Measurements from ENCODE around the gene NDUFS7. TPM values are rescaled to one million over a fixed set of nuclear protein-coding genes. Genes with fewer than 3 reads are reported as not detected.

NDUFS7 gene
- total and polyA plus RNA-seq, 10 of the 15 experiments (the other 5 are each of a cell fraction or from before 2014, with no cell fraction given) = 5.1 to 282 (median 92.9) TPM

- no peaks in the 10 kb centered on the region for H3K27me3 ChIP-seq (replicated peaks in 1 of 2; ENCODE audit: control insufficient read depth in 2 of 2, insufficient read depth in 2 of 2, low read length in 1 of 2)
- H3K4me3 ChIP-seq = no peak overlapping the region
- BruUV-seq (replicated peaks) = no TSS peak
- SMC1A ChIA-PET (ENCODE audit: uncharacterized antibody, unreplicated experiment) = interaction anchor here (1.6 kb wide), 1 partner anchor 138 kb away, joined by 3 read pairs; no protein-coding TSS in a partner anchor
- H3K9ac ChIP-seq (ENCODE audit: control insufficient read depth, insufficient read depth, low read length) = no peak overlapping the region
- POLR2A ChIA-PET = interaction anchor here (1.1 kb wide), 1 partner anchor 28 kb away, joined by 4 read pairs; no protein-coding TSS in a partner anchor
- DNase-seq (ENCODE audit: low read depth, low spot score) (no peak), FAIRE-seq (no peak), ATAC-seq (no peak)
- no peaks in the 10 kb centered on the region for H4K20me1 ChIP-seq (ENCODE audit: control insufficient read depth, insufficient read depth)
- intact Hi-C loops (cut with micrococcal nuclease; ENCODE audit: unreplicated experiment) = no loop called here
- no peaks in the 10 kb centered on the region; a peak in 1 of 4 replicates for H3K36me3 ChIP-seq (ENCODE audit: control insufficient read depth in 2 of 2, insufficient read depth in 2 of 2, low read length in 1 of 2)
- WGBS (ENCODE audit: insufficient coverage, insufficient replicate concordance, low lambda C conversion rate, missing lambda C conversion rate) = 57% methylated on average over 3 of the region's 3 CpGs
- peaks cover 11% of the 10 kb centered on the region for H3K79me2 ChIP-seq (ENCODE audit: control insufficient read depth, insufficient read depth, low read length)
- CTCF ChIA-PET = interaction anchor here (1.4 to 2.8 kb wide), 4 partner anchors 10 to 138 kb away, joined by 4 to 11 read pairs (median 9); no protein-coding TSS in a partner anchor
- no peaks in the 10 kb centered on the region for H3K9me3 ChIP-seq (replicated peaks; ENCODE audit: control insufficient read depth, insufficient read depth, low read length)
- in situ Hi-C loops (cut with MboI) = no loop called here
- RAD21 ChIA-PET (ENCODE audit: unreplicated experiment) = no interaction called here
- no peak overlapping the region for H2AFZ ChIP-seq (ENCODE audit: control insufficient read depth, low read depth, low read length)
- H3K4me1 ChIP-seq (ENCODE audit: control insufficient read depth, insufficient read depth, low read length) = no peaks in the 10 kb centered on the region
- H3K27ac ChIP-seq (ENCODE audit: control insufficient read depth, insufficient read depth) = no peak overlapping the region
- no peak overlapping the region for H3K4me2 ChIP-seq (ENCODE audit: control insufficient read depth, insufficient read depth)
- no peak for TF ChIP-seq RAD51 (IDR thresholded peaks at IDR 0.05)
- TF ChIP-seq WRNIP1 (IDR thresholded peaks at IDR 0.05; ENCODE audit: borderline replicate concordance, low read depth, low read length) = no peak
- TF ChIP-seq ZSCAN29 (IDR thresholded peaks at IDR 0.05) = no peak
- TF ChIP-seq ZBTB40 (IDR thresholded peaks at IDR 0.05; ENCODE audit: borderline replicate concordance) = no peak
- no peak for TF ChIP-seq RELA (IDR thresholded peaks at IDR 0.05; ENCODE audit: borderline replicate concordance, partially characterized antibody)
- TF ChIP-seq HCFC1 (IDR thresholded peaks at IDR 0.05; ENCODE audit: low read length) = no peak
- TF ChIP-seq ZZZ3 (IDR thresholded peaks at IDR 0.05; ENCODE audit: control insufficient read depth, insufficient read length, low read depth) = no peak
- TF ChIP-seq HDGF (IDR thresholded peaks at IDR 0.05) = no peak
- TF ChIP-seq HDAC2 (IDR thresholded peaks at IDR 0.05) = no peak
- no peak for TF ChIP-seq FOXM1 (IDR thresholded peaks at IDR 0.05; ENCODE audit: low read depth, low read length)
- no peak for TF ChIP-seq ZNF592 (IDR thresholded peaks at IDR 0.05)
- TF ChIP-seq SREBF1 (IDR thresholded peaks at IDR 0.05; ENCODE audit: low read length) = no peak
- no peak for TF ChIP-seq ATF3 (IDR thresholded peaks at IDR 0.05; ENCODE audit: borderline replicate concordance, extremely low read depth, low read depth, low read length)
- TF ChIP-seq EED (IDR thresholded peaks at IDR 0.05; ENCODE audit: low read depth) = no peak
- TF ChIP-seq SIX5 (IDR thresholded peaks at IDR 0.05; ENCODE audit: low read depth, low read length, severe bottlenecking) = no peak
- TF ChIP-seq ASH2L (IDR thresholded peaks at IDR 0.05; ENCODE audit: borderline replicate concordance, low read depth) = no peak
Measured at GRCh38 chr19:1382250-1382649, 1.5 kb upstream of the NDUFS7 start.

Data from GM12878 (cell line).